GM23338 (cell line): Measurements from ENCODE around the gene IKZF3. TPM values are rescaled to one million over a fixed set of nuclear protein-coding genes. Genes with fewer than 3 reads are reported as not detected.

Source experiments
- ATAC-seq: fragments of 200-7000 bp; cut with Tn5 transposase; 3 replicates; pipeline ENCODE4 v1.9.1; 2020
- DNase-seq: peaks from one replicate; pipeline ENCODE4 v3.0.0-alpha.2; 2015; ENCODE audit warnings: low spot score
- H2AFZ ChIP-seq: fragments of 200-600 bp; sonication (generic); 2 replicates; pipeline ENCODE4 v1.8.0; 2016; ENCODE audit warnings: antibody characterized with exemption, mild to moderate bottlenecking, moderate library complexity
- H3F3A ChIP-seq: fragments of 200-600 bp; sonication (generic); replicated peaks from 2 replicates; pipeline ENCODE4 v1.8.0; 2017; ENCODE audit warnings: antibody characterized with exemption, mixed run types, low read depth
- H3K27ac ChIP-seq: fragments of 200-600 bp; sonication (generic); 2 replicates; pipeline ENCODE4 v1.6.1; 2016; ENCODE audit warnings: low read depth
- H3K27me3 ChIP-seq: fragments of 200-600 bp; sonication (generic); 2 replicates; pipeline ENCODE4 v1.8.0; 2016; ENCODE audit warnings: mild to moderate bottlenecking, mixed run types, moderate library complexity; ENCODE audit not compliant: insufficient read depth
- H3K36me3 ChIP-seq: fragments of 200-600 bp; sonication (generic); 2 replicates; pipeline ENCODE4 v1.8.0; 2016; ENCODE audit warnings: mild to moderate bottlenecking; ENCODE audit not compliant: insufficient read depth
- H3K4me1 ChIP-seq: fragments of 200-600 bp; sonication (generic); 2 replicates; pipeline ENCODE4 v1.8.0; 2016; ENCODE audit warnings: mild to moderate bottlenecking, moderate library complexity; ENCODE audit not compliant: insufficient read depth
- H3K4me2 ChIP-seq: fragments of 200-600 bp; sonication (generic); 2 replicates; pipeline ENCODE4 v1.7.1; 2017; ENCODE audit warnings: mixed run types
- H3K4me3 ChIP-seq: fragments of 200-600 bp; sonication (generic); 2 replicates; pipeline ENCODE4 v1.6.1; 2016; ENCODE audit warnings: mixed run types
- H3K79me2 ChIP-seq: fragments of 200-600 bp; sonication (generic); replicated peaks from 2 replicates; pipeline ENCODE4 v1.8.0; 2017; ENCODE audit warnings: mild to moderate bottlenecking; ENCODE audit not compliant: insufficient read depth
- H3K9me2 ChIP-seq: fragments of 200-600 bp; sonication (generic); 2 replicates; pipeline ENCODE4 v1.8.0; 2017; ENCODE audit not compliant: insufficient read depth
- H4K20me1 ChIP-seq: fragments of 200-600 bp; sonication (generic); replicated peaks from 2 replicates; pipeline ENCODE4 v1.8.0; 2017; ENCODE audit warnings: mild to moderate bottlenecking; ENCODE audit not compliant: insufficient read depth
- H3K27ac Mint-ChIP-seq: 2 replicates; pipeline ENCODE4 v1.8.0; 2020; ENCODE audit warnings: inconsistent platforms, mild to moderate bottlenecking, moderate library complexity, mixed read lengths
- H3K27me3 Mint-ChIP-seq: 3 replicates; pipeline ENCODE4 v1.8.0; 2022; ENCODE audit warnings: low read depth, mild to moderate bottlenecking, moderate library complexity, mixed read lengths, inconsistent platforms; ENCODE audit not compliant: insufficient read depth, poor library complexity
- H3K36me3 Mint-ChIP-seq: 3 replicates; pipeline ENCODE4 v1.8.0; 2021; ENCODE audit warnings: low read depth, mild to moderate bottlenecking, inconsistent platforms, moderate library complexity, mixed read lengths
- H3K4me1 Mint-ChIP-seq: 3 replicates; pipeline ENCODE4 v1.8.0; 2020; ENCODE audit warnings: mild to moderate bottlenecking, inconsistent platforms, mixed read lengths
- H3K4me3 Mint-ChIP-seq: 3 replicates; pipeline ENCODE4 v1.8.0; 2021; ENCODE audit warnings: moderate library complexity, mild to moderate bottlenecking, inconsistent platforms, mixed read lengths
- H3K9me3 Mint-ChIP-seq: 3 replicates; pipeline ENCODE4 v1.8.0; 2020; ENCODE audit warnings: moderate library complexity, mild to moderate bottlenecking, inconsistent platforms, mixed read lengths
- CREB1 ChIP-seq: fragments of 250-450 bp; sonication (Bioruptor Pico); IDR thresholded peaks from 2 replicates; pipeline ENCODE4 v1.5.0; 2020; ENCODE audit warnings: low read depth, mild to moderate bottlenecking, moderate library complexity
- CTCF ChIP-seq, 2 experiments: fragments of 200-600 bp in 1 of 2; sonication (generic) in 1 of 2; conservative IDR thresholded peaks; 2 replicates each; pipeline versions ENCODE4 v1.5.1 to v1.6.1; 2016 to 2017; ENCODE audit warnings: antibody characterized with exemption in 2 of 2, low read depth in 2 of 2, mild to moderate bottlenecking in 2 of 2, moderate library complexity in 1 of 2
- ETS1 ChIP-seq: IDR thresholded peaks from 2 replicates; pipeline ENCODE4 v1.6.1; 2016; ENCODE audit warnings: antibody characterized with exemption
- EZH2 ChIP-seq: fragments of 200-600 bp; sonication (generic); IDR thresholded peaks from one replicate; pipeline ENCODE4 v1.8.0; 2017; ENCODE audit warnings: antibody characterized with exemption, mild to moderate bottlenecking, low read depth; ENCODE audit not compliant: unreplicated experiment
- EZH2phosphoT487 ChIP-seq: fragments of 200-600 bp; sonication (generic); IDR thresholded peaks from one replicate; pipeline ENCODE4 v1.8.1; 2018; ENCODE audit warnings: antibody characterized with exemption; ENCODE audit not compliant: unreplicated experiment
- JUNB ChIP-seq: IDR thresholded peaks from one replicate; pipeline ENCODE4 v1.6.1; 2016; ENCODE audit warnings: antibody characterized with exemption; ENCODE audit not compliant: unreplicated experiment
- NANOG ChIP-seq: IDR thresholded peaks from 2 replicates; pipeline ENCODE4 v1.6.1; 2016; ENCODE audit warnings: antibody characterized with exemption, borderline replicate concordance
- POLR2AphosphoS5 ChIP-seq: IDR thresholded peaks from 2 replicates; pipeline ENCODE4 v1.6.1; 2016; ENCODE audit warnings: antibody characterized with exemption, low read depth
- REST ChIP-seq: IDR thresholded peaks from one replicate; pipeline ENCODE4 v1.6.1; 2018; ENCODE audit warnings: antibody characterized with exemption; ENCODE audit not compliant: unreplicated experiment
- STAT1 ChIP-seq: IDR thresholded peaks from one replicate; pipeline ENCODE4 v1.6.1; 2016; ENCODE audit warnings: antibody characterized with exemption; ENCODE audit not compliant: unreplicated experiment
- ZNF114 ChIP-seq: fragments of 250-450 bp; sonication (Bioruptor Pico); IDR thresholded peaks from 2 replicates; pipeline ENCODE4 v1.5.0; 2020; ENCODE audit warnings: mild to moderate bottlenecking, moderate library complexity
- ZNF331 ChIP-seq: fragments of 250-450 bp; sonication (Bioruptor Pico); IDR thresholded peaks from 2 replicates; pipeline ENCODE4 v1.5.0; 2020; ENCODE audit warnings: low read depth, mild to moderate bottlenecking, moderate library complexity
- ZNF462 ChIP-seq: fragments of 250-450 bp; sonication (Bioruptor Pico); IDR thresholded peaks from 2 replicates; pipeline ENCODE4 v1.5.0; 2020; ENCODE audit warnings: mild to moderate bottlenecking, moderate library complexity
- polyA plus RNA-seq: library from polyadenylated mRNA; unstranded; fragments of >200 nt; fragmentation: Nextera tagmentation; extraction: Ambion mirVana; gene quantifications from 2 replicates; pipeline ENCODE4 v1.2.1, GENCODE V29; 2016
- total RNA-seq: library from RNA; depleted of rRNA; stranded (reverse); fragments of >200 nt; shearing (Covaris generic); gene quantifications from 2 replicates; pipeline ENCODE4 v1.2.3, GENCODE V29; 2014

The IKZF3 gene
- total and polyA plus RNA-seq, 2 experiments from 2014 or later = 0.11 to 0.76 TPM

- Mint-ChIP-seq H3K9me3 (peaks cover 32% of the 10 kb centered on the region), H3K36me3 (peaks cover 26% of the 10 kb centered on the region; the same call in 2 of the 3 replicates), H3K4me1 (no peaks in the 10 kb centered on the region), H3K4me3 (no peak overlapping the region), H3K27ac (no peak overlapping the region), H3K27me3 (peaks cover 10% of the 10 kb centered on the region)
- Histone ChIP-seq H4K20me1 (no peaks in the 10 kb centered on the region), H3K27me3 (no peaks in the 10 kb centered on the region), H3K4me3 (no peak overlapping the region), H3K27ac (no peak overlapping the region), H3F3A (no peaks in the 10 kb centered on the region), H2AFZ (no peak overlapping the region), H3K9me2 (peaks cover 5% of the 10 kb centered on the region; the same call in 1 of the 2 replicates), H3K79me2 (no peaks in the 10 kb centered on the region), H3K4me2 (no peak overlapping the region), H3K36me3 (no peaks in the 10 kb centered on the region), H3K4me1 (no peaks in the 10 kb centered on the region)
- no peak for TF ChIP-seq STAT1
- no peak for TF ChIP-seq EZH2phosphoT487
- no peak for TF ChIP-seq ETS1
- TF ChIP-seq REST = no peak
- no peak for TF ChIP-seq ZNF462
- no peak for TF ChIP-seq ZNF331
- TF ChIP-seq EZH2 = no peak
- TF ChIP-seq POLR2AphosphoS5 = no peak
- TF ChIP-seq NANOG = no peak
- TF ChIP-seq ZNF114 (CRISPR knock-in tag) = no peak
- no peak for TF ChIP-seq CREB1
- TF ChIP-seq JUNB = no peak
- TF ChIP-seq CTCF (conservative IDR thresholded peaks at IDR 0.05; ENCODE audit: low read depth in 2 of 2) = no peak
- ATAC-seq = no peak
- no peak for DNase-seq
Measured at GRCh38 chr17:39826334-39826733, 37.8 kb downstream of the IKZF3 start.
